GM19438 (cell line): ENCODE measurements around the gene MAGI2.
"Not testable (repeated sequence)": the region's sequence is repeated elsewhere in the genome, so short reads cannot be mapped to it uniquely, and the experiment has no call there.

Experiments
- ATAC-seq: cut with Tn5 transposase; IDR thresholded peaks from one replicate; pipeline ENCODE4 v1.9.1; 2021; ENCODE audit warnings: low read depth; ENCODE audit not compliant: unreplicated experiment

The MAGI2 gene

DNA sequence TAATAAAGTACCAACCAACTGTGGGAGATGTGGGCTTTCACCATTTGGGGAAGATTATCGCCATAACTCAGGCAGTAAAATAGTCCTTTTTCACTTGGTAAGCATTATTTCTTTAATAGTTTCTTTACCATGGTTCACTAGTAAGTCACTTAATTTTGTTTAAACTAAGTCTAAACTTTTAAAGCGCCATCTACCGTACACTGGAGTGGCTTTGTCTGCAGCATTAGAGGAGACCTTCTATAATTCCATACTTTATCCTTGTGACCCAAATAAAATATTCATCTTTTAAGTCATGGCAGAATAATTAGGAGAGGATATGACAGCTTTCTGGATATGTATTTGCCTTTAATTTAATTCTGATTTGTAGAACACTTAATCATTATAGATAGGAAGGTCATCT is 468.0 kb downstream of the MAGI2 start:
- no peak for ATAC-seq

DNA sequence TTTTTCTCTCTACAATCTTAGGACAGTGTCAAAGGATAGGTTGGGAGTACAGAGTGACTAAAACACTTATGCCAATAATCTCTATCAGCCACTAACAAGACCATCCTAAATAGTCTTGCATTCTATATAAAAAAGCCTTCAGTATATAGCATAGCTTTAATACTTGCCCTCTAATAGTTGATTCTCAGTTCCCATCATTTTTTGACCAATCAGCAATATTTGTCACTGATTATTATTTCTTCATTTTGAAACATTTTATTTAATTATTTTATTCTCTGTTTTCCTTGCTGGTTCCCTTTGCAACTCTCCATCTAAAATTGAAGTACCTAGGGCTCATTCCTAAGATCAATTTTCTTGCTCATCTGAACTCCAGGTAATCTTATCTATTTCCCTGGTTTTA is 470.0 kb downstream of the MAGI2 start:
- no peak for ATAC-seq

DNA sequence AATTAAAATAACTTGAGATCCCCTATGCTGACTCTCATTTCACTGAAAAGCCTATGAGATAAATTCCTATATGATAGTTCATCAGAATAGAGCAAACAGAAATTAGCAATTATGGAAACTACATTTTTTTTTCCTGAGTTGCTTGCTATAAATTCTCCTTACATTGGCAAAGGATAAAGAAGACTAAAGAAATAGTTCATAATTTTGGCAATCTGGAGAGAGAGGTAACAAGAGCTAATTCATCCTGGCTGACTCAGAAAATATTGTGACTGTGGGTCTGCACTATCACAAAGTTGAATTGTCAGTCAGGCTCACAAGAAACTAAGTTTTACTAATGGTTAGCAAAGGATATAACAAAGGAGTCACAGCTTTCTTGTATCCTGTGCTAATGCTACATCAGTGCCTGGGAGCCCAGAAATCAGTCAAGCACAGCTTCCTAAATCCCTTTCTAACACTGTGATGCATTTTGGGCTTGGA is 483.0 kb downstream of the MAGI2 start:
- no peak for ATAC-seq

DNA sequence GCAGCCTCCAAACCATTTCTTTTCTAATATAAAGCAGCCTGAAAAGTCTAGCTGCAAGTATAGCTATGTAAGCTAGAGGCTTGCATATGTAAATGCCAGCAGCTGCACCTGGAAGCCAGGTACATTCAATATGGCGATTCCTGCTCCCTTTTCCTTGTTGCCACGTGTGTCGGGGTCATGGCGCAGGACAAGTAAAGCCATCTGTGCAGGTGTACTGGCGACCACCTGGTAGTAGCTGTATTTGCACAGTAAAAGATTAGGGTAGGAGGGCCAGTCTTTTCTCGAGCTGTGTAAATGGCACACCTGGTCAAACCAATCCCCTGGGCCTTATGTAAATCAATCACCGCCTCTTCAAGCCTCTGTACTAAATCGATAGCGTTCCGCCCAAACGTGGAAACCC is 484.5 kb downstream of the MAGI2 start:
- ATAC-seq = no peak

DNA sequence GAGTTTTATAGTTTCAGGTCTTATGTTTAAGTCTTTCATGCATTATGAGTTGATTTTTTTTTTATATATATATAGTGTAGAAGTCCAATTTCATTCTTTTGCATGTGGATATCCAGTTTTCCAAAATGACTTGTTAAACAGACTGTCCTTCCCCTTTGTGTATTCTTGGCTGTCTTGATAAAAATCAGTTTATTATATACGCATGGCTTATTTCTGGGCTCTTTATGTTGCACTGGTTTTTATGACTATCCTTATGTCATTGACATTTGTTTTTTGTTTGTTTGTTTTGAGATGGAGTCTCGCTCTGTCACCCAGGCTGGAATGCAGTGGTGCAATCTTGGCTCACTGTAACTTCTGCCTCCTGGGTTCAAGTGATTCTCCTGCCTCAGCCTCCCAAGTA is 485.9 kb downstream of the MAGI2 start:
- ATAC-seq = not testable (repeated sequence)

DNA sequence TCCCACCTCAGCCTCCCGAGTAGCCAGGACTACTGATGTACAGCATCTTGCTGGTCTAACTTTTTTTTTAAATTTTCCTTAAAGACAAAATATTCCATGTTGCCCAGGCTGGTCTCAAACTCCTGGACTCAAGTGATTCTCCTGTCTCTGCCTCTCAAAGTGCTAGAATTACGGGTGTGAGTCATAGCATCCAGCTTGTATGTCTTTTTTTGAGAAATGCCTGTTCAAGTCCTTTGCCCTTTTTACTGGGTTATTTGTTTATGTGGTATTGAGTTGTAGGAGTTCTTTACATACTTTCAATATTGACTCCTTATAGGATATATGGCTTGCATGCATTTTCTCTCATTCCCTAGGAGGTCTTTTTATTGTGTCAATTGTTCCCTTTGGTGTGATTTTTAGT is 486.4 kb downstream of the MAGI2 start:
- no peak for ATAC-seq

DNA sequence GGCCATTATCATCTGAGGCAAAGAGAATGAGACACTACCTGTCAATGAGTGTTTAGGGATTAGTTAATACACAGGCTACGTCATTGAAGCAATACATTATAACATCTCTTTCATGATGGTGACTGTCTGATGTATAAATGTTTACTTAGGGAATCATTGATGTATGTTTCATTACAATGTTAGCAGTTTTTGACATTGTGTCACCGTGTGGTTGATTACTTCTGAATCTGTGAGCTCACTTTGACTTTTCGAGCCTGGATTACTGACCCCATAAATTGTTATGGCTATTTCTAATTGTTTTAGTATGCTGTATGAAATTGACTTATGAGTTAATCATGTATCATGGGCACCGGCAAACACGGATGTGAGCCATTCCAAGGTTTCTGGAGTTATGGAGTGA is 494.0 kb downstream of the MAGI2 start:
- no peak for ATAC-seq

DNA sequence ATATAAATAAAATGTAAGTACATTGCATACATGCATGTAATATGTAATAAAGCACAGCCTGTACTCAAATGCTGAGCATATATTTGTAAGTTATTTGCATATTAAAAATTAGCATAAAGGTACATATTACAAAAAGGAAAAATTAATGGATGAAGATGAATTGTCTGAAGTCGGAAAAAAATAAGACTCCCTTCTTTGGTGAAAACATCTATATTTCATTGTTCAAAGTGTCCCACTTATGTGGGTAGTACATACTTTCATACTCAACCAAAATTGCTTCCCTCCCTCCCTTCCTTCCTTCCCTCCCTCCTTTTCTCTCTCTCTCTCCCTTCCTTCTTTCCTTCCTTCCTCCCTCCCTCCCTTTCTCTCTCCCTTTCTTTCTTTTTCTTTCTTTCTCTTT is 498.1 kb downstream of the MAGI2 start:
- no peak for ATAC-seq

DNA sequence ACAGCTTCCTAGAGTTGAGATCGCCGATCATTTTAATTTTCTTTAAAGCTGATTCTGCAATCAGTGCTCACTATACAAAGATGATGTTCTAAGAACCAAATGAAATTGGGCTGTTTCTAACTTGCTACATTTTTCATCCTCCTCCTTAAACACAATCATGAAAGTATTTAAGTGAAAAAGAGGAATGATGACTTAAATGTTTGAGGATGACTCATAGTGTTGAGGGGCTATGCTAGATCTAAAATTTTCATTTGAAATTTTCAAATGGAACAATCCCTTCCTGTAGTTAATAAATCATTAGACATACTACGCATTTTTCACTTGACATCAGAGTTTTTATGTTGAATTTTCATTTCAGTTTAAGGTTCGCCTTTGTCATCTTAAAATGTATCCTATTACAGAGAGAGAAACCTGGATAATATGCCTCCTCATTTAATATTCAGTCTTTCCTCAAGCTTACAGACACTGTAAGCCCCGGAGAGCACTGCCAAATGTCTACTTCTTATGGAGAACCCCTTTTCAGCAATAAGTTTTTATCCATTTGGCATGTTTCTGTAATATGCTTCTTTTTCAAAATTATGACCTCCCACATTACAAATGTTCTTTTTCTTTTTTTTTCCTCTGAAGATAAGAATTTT is 499.6 kb downstream of the MAGI2 start:
- no peak for ATAC-seq

DNA sequence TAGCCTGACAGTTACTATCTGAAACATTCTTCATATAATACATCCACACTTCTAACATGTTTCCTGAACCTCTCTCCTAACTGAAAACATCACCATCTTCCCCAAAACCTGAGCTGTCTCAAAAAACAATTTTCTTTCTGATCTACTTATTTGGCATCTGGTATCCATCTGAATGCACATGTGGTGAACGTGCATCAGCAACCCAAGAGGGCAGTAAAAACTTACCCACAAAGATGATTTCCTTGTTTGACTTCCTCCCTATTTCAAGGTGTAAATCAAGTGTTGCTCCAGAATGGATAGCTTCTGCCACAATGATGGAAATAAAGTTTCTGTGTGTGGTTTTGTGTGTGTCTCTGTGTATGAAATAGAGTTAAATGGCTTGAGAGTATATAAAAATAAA is 500.4 kb downstream of the MAGI2 start:
- ATAC-seq = no peak

DNA sequence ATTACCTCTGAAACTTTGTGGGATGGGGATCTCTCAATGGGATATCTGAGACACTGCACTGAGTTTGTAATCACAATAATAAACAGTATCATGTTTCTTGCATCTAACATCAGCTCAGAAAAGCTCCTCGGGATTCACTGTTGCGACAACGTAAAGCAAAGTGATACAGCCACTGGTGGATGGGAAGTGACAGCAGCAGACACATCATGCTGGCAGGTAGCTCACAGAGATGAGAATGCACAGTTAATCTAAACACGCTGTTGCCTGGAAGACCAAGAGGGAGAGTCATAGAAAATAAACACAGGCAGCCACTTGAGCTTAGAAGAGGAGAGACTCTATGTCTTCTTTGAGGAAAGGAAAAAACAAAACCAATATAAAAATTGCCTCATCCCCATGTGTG is 513.8 kb downstream of the MAGI2 start:
- no peak for ATAC-seq

DNA sequence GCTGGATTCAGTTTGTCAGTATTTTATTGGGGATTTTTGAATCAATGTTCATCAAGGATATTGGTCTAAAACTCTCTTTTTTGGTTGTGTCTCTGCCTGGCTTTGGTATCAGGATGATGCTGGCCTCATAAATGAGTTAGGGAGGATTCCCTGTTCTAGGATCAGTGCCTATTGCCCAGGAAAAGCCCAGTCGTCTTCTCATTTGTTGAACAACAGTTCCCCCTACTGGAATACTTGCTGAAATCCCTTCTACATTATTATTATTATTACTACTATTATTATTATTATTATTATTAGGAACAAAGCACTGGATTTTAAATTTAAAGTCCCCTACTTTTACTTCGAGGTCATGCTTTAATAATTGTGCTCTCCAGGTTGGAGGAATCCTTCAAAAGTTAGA is 528.9 kb downstream of the MAGI2 start:
- no peak for ATAC-seq

DNA sequence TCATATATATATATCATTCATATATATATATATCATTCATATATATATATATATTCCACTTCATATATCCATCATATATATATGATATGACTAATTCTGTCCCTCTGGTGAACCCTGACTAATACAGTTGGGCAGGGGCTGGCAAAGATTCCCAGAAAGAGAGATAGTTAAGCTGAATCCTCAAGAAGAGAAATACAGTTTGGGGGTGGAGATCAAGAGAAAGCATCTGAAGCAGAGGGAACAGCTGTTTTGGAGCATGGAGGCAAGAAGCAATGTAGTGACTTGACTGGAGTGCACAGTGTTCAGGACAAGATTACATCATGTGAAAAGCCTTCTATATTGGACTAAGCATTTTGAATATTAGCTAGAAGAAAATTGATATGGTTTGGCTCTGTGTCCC is 540.7 kb downstream of the MAGI2 start:
- ATAC-seq = no peak

DNA sequence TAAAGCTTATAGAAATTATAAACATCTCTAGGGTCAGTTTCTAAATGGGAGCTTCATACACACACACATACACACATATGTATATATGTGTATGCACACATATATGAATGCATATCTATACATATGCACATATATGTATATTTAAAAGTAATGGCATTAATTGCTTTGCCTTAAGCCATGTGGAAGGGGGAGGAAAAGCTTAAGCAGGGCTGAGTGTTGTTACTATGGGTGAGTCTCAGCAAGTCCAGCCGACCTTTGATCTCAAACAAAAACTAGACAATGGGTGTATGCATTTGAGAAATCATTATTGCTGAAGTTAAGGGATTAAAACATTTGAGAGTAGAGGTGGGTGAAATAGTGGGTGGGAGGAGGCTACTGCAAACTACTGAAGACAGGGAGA is 546.7 kb downstream of the MAGI2 start:
- ATAC-seq = no peak

DNA sequence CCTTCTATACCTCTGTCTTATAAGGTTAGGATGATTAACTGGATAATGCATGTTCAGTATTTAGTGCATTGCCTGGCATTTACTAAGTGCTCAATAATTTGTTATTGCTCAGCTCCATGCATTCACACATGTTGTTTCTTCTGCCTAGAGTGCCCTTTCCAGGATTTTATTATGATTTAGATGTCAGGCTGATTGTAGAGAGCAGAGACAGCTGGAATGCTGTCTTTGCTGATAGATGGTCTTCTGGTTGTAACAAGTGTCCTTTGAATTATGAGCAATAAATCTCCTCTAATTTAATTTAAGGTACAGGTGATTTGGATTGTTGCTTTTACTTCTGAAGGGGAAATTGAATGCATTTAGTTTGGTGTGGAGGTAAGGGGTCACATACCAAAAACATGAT is 548.0 kb downstream of the MAGI2 start:
- no peak for ATAC-seq

DNA sequence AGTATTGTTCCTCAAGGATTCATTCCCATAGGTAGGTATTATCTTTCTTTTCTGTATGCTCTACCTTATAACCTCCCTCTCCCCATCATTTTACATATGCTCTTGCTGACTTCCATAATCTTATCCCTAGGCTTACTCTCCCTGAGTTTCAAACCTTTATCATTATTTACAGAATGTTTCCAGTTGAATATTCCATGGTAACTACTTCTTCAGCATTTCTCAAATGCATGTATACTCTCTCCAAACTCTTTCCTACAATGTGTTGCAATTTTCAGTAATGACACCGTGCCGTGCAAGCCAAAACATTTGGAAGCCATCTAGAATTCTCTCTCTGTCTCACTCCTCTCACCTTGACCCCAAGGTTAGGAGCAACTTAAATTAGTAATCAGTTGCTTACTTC is 548.5 kb downstream of the MAGI2 start:
- no peak for ATAC-seq

DNA sequence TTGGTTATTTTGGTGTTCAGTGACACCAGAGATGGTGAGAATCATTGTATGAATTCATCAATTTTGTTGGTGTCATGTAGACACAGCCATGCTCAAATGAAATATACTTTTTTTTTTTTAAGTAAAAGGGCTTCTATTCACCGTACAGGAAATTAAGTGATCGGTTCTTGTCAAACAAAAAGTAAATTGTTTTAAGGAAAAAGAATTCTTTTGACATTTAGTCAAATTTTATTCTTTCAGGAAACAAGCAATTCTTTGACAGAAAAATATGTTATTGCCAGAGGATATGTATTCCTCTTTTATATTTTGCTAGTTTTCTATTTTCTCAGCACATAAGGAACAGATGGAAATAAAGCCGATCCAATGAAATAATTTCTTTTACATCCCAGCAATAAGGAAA is 551.9 kb downstream of the MAGI2 start:
- no peak for ATAC-seq

DNA sequence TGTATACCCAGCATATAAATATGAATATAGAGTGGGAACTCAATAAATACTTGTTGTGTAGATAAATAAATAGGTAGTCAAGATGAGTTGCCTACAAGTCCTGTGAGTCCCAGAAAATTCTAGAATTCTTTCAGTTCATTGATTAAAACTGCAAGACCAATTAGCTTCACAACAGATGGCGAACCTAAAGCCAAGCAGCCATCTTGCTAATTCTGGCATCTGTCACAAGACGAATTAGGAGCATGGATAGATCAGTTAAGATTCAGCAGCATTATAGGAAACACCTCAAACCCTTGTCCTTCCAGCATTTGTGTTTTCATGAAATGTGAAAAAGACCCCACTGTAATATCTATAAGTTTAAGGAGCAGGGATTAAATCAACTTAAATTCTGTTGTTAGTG is 552.7 kb downstream of the MAGI2 start:
- ATAC-seq = no peak

DNA sequence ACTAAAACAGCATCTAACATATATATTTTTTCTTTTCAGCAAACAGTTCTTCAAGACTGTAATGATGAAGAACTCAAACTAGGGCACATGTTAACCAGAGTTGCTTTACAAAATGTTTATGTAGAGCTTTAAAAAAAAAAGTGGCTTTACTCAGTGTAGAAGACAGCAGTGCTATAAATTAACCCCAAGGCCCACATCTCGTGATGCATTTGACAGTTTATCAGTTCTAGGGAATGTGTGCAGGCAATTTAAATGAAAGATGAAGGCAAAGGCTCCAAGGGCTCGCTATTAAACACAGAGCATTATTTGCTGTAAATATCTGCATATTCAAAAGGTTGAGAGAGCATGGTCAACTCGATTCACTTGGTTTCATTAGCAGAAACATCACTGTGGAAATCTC is 558.1 kb downstream of the MAGI2 start:
- no peak for ATAC-seq

DNA sequence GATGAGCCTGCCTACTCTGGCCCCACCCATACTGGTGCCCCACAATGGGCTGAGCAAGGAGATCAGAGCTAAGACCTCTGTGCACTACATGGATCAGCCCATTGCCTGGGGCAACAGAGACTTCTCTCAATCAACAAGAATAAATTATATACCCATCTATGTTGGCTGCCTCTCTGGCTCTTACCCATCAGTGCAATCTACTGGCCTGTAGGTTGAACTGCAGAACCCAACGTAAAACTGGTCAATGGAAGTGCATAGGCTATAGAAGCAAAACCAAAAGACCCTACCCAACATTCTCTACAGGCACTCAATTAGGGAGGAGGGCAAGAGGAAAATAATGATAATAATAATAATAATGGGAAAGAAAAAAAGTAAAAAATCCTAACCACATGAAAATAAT is 574.3 kb downstream of the MAGI2 start:
- ATAC-seq = no peak

DNA sequence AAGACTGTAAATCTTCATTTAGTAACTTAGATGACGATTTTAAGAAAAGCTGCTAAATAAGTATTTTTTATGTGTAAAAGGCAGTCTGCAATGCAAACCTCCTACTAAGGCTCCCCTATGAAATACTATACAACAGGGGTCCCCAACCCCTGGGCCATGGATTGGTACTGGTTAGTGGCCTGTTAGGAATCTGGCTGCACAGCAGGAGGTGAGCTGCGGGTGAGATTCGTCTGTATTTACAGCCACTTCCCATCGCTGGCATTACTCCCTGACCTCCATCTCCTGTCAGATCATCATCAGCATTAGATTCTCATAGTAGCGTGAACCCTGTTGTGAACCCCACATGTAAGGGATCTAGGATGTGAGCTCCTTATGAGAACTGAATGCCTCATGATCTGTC is 580.4 kb downstream of the MAGI2 start:
- ATAC-seq = no peak

DNA sequence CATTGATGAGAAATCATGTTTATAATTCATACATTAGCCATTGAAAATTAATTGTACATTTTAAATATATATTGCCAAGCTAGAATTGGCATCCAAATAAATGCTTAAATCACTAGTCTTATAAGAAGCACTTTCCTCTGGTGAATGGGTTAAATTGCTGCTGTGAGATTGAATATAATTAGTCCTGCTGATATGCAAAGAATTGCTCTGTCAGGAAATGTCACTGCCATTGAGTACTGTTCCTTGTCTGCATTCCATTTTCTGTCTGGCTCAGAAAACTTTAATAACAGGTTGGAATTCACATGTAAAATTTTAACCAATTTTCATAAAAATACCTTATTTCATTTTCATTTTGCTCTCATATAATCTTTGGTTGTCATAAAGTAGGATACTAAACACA is 589.1 kb downstream of the MAGI2 start:
- no peak for ATAC-seq

DNA sequence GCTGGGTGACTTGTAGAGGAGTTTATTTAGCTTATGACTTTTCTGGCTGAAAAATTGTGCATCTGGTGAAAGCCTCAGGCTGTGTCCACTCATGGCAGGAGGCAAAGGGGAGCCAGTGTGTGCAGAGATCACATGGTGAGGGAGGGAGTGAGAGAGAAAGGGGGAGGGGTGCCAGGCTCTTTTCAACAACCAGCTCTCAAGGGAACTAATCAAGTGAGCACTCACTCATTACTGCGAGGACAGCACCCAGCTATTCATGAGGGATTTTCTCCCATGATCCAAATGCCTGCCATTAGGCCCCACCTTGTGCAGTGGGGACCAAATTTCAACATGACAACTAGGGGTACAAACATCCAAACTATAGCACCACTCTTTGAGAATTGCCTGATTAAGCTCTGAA is 590.2 kb downstream of the MAGI2 start:
- no peak for ATAC-seq
